B cell (primary cell): ENCODE data around the gene EBF3. TPM values are rescaled to one million over a fixed set of nuclear protein-coding genes. Genes with fewer than 3 reads are reported as not detected.

Source experiments
- ATAC-seq: fragments of 200-7000 bp; cut with Tn5 transposase; one replicate; pipeline ENCODE4 v1.10.0; 2021; ENCODE audit warnings: low read depth, mild to moderate bottlenecking, moderate number of reproducible peaks, moderate library complexity
- CTCF ChIA-PET: fragments of 350-600 bp; sonication (Branson Sonifier 250); formaldehyde crosslinking; loops from one replicate; lab custom pipeline; 2021; ENCODE audit warnings: antibody characterized with exemption, inconsistent platforms; lab: Charles Lee
- POLR2A ChIA-PET: fragments of 350-600 bp; sonication (Branson Sonifier 250); formaldehyde crosslinking; loops from one replicate; lab custom pipeline; 2021; ENCODE audit warnings: antibody characterized with exemption; lab: Charles Lee
- DNase-seq: peaks from one replicate; pipeline ENCODE4 v3.0.0; 2013
- H2AFZ ChIP-seq: 2 replicates; pipeline ENCODE4 v1.6.1; 2012; ENCODE audit warnings: mild to moderate bottlenecking, low read depth, low read length; ENCODE audit not compliant: insufficient read depth, poor library complexity, severe bottlenecking
- H3K27ac ChIP-seq, 2 donors: 1 replicate in 1 of 2; 2 replicates in 1 of 2; pipeline ENCODE4 v1.5.1; 2012 to 2013; ENCODE audit warnings: low read length in 2 of 2, mild to moderate bottlenecking in 2 of 2, moderate library complexity in 1 of 2
- H3K27me3 ChIP-seq, 4 experiments: fragments of 200-600 bp in 1 of 4; sonication (generic) in 1 of 4; replicated peaks in 1 of 4; 1 replicate in 2 of 4; 2 replicates in 2 of 4; pipeline versions ENCODE4 v1.6.1 to v1.7.0; 2013 to 2016; ENCODE audit warnings: low read length in 3 of 4, mild to moderate bottlenecking in 2 of 4, mixed read lengths in 1 of 4, moderate library complexity in 1 of 4; ENCODE audit not compliant: insufficient read depth in 4 of 4, control insufficient read depth in 3 of 4; ENCODE audit errors: control extremely low read depth in 1 of 4
- H3K36me3 ChIP-seq, 2 experiments: replicated peaks in 1 of 2; 1 replicate in 1 of 2; 2 replicates in 1 of 2; pipeline versions ENCODE4 v1.6.1 to v1.7.1; 2013; ENCODE audit warnings: low read length in 1 of 2; ENCODE audit not compliant: insufficient read depth in 2 of 2, control insufficient read depth in 1 of 2; ENCODE audit errors: control extremely low read depth in 1 of 2, extremely low read depth in 1 of 2
- H3K4me1 ChIP-seq, 2 donors: fragments of 200-600 bp in 1 of 2; sonication (generic) in 1 of 2; 1 replicate in 1 of 2; 2 replicates in 1 of 2; pipeline versions ENCODE4 v1.5.1 to v1.6.1; 2013 to 2017; ENCODE audit warnings: low read length in 2 of 2; ENCODE audit not compliant: control insufficient read depth in 2 of 2, insufficient read depth in 2 of 2
- H3K4me2 ChIP-seq: replicated peaks from 2 replicates; pipeline ENCODE3; 2012; ENCODE audit warnings: mild to moderate bottlenecking, low read depth, low read length; ENCODE audit not compliant: poor library complexity, severe bottlenecking
- H3K4me3 ChIP-seq, 5 experiments: fragments of 200-600 bp in 1 of 5; sonication (generic) in 1 of 5; 1 replicate in 3 of 5; 2 replicates in 2 of 5; pipeline versions ENCODE4 v1.5.1 to v1.7.0; 2011 to 2016; ENCODE audit warnings: low read length in 4 of 5, mild to moderate bottlenecking in 4 of 5, low read depth in 2 of 5, control low read depth in 1 of 5, moderate library complexity in 1 of 5; ENCODE audit not compliant: insufficient read depth in 1 of 5; ENCODE audit errors: control extremely low read depth in 1 of 5, extremely low read depth in 1 of 5
- H3K79me2 ChIP-seq: fragments of 200-600 bp; sonication (generic); one replicate; pipeline ENCODE4 v1.6.0; 2016; ENCODE audit warnings: low read length; ENCODE audit not compliant: control insufficient read depth, insufficient read depth
- H3K9ac ChIP-seq: fragments of 200-600 bp; sonication (generic); 2 replicates; pipeline ENCODE4 v1.6.1; 2017; ENCODE audit warnings: mild to moderate bottlenecking, low read length, moderate library complexity
- H3K9me3 ChIP-seq, 3 donors: one replicate each; pipeline versions ENCODE4 v1.6.1 to v1.7.1; 2013; ENCODE audit warnings: low read length in 2 of 3; ENCODE audit not compliant: control insufficient read depth in 2 of 3, insufficient read depth in 1 of 3; ENCODE audit errors: control extremely low read depth in 1 of 3
- H4K20me1 ChIP-seq: 2 replicates; pipeline ENCODE4 v1.6.0; 2012; ENCODE audit warnings: mild to moderate bottlenecking, low read length; ENCODE audit not compliant: insufficient read depth, control insufficient read depth, poor library complexity, severe bottlenecking
- H3K27ac Mint-ChIP-seq: one replicate; pipeline ENCODE4 v1.8.0; 2021; ENCODE audit warnings: mixed read lengths
- H3K27me3 Mint-ChIP-seq: one replicate; pipeline ENCODE4 v1.8.0; 2021; ENCODE audit warnings: mixed read lengths
- H3K4me1 Mint-ChIP-seq: one replicate; pipeline ENCODE4 v1.8.0; 2021; ENCODE audit warnings: mixed read lengths
- H3K4me3 Mint-ChIP-seq: one replicate; pipeline ENCODE4 v1.8.0; 2021; ENCODE audit warnings: mixed read lengths
- H3K9me3 Mint-ChIP-seq: one replicate; pipeline ENCODE4 v1.8.0; 2022; ENCODE audit warnings: mixed read lengths; ENCODE audit not compliant: insufficient read depth
- CTCF ChIP-seq: fragments of 200-600 bp; IDR thresholded peaks from one replicate; pipeline ENCODE4 v1.8.0; 2022; ENCODE audit warnings: antibody characterized with exemption, mild to moderate bottlenecking
- EZH2 ChIP-seq: IDR thresholded peaks from 2 replicates; pipeline ENCODE4 v1.6.1; 2012; ENCODE audit warnings: borderline replicate concordance, low read depth, mild to moderate bottlenecking, moderate library complexity, low read length; ENCODE audit not compliant: insufficient read depth, poor library complexity, severe bottlenecking
- WGBS: methylation state at CpG from one replicate; pipeline ENCODE4 v1.1.5; 2013; ENCODE audit warnings: missing lambda C conversion rate; ENCODE audit not compliant: insufficient coverage; 5-methylcytosine and 5-hydroxymethylcytosine counted together
- intact Hi-C: fragments of 100-400 bp; cut with micrococcal nuclease; formaldehyde crosslinking; loops from one replicate; pipeline ENCODE4 v1.10.0; 2022
- polyA plus RNA-seq: library from polyadenylated mRNA; depleted of rRNA; stranded (reverse); fragments of >200 nt; gene quantifications from 2 replicates; pipeline ENCODE4 v1.2.3, GENCODE V29; 2012
- total RNA-seq, 2 donors: library from RNA; stranded (reverse); fragments of 120-200 nt in 1 of 2; gene quantifications; 1 replicate in 1 of 2; 2 replicates in 1 of 2; pipeline versions ENCODE4 v1.2.3 to v1.2.4, GENCODE V29; 2013 to 2022

EBF3 gene
- total and polyA plus RNA-seq, 2 donors (not counting 1 experiment from before 2014, with no cell fraction given), result not detected

- H3K79me2 ChIP-seq, result no peaks in the 10 kb centered on the region
- no peak overlapping the region for H3K4me3 ChIP-seq
- H3K4me2 ChIP-seq, result no peak overlapping the region
- H3K27ac ChIP-seq, result no peak overlapping the region
- no peak for TF ChIP-seq EZH2
- Mint-ChIP-seq H3K9me3 (peaks cover 7% of the 10 kb centered on the region), H3K27ac (no peak overlapping the region), H3K4me3 (no peak overlapping the region), H3K4me1 (no peaks in the 10 kb centered on the region), H3K27me3 (peaks cover 6% of the 10 kb centered on the region)
- ChIA-PET POLR2A (no interaction called here), CTCF (no interaction called here)
- WGBS, result 100% methylated on average over 1 of the region's 4 CpGs
- ATAC-seq, result no peak
- no peaks in the 10 kb centered on the region for H3K36me3 ChIP-seq
- H3K9ac ChIP-seq, result no peak overlapping the region
- H3K9me3 ChIP-seq, result peaks cover 0 to 26% (median 0%) of the 10 kb centered on the region in 3 donors
- no peak overlapping the region for H2AFZ ChIP-seq
- peaks cover 0 to 4% (median 0%) of the 10 kb centered on the region in 4 experiments for H3K27me3 ChIP-seq
- H3K4me1 ChIP-seq, result no peaks in the 10 kb centered on the region
- intact Hi-C loops, result no loop called here
- DNase-seq, result no peak
- no peaks in the 10 kb centered on the region for H4K20me1 ChIP-seq
Observed at GRCh38 chr10:129999140-129999539, 35.1 kb upstream of the EBF3 start.

- no peak overlapping the region for H3K9ac ChIP-seq
- no peak overlapping the region for H3K27ac ChIP-seq
- ChIA-PET CTCF (no interaction called here), POLR2A (no interaction called here)
- no peak for DNase-seq
- no peak overlapping the region for H3K4me2 ChIP-seq
- no peak for ATAC-seq
- Mint-ChIP-seq H3K9me3 (peaks cover 7% of the 10 kb centered on the region), H3K4me3 (no peak overlapping the region), H3K27ac (no peak overlapping the region), H3K27me3 (peaks cover 21% of the 10 kb centered on the region), H3K4me1 (no peaks in the 10 kb centered on the region)
- no peak overlapping the region for H3K4me3 ChIP-seq
- peaks cover 1 to 5% (median 2%) of the 10 kb centered on the region in 3 donors for H3K9me3 ChIP-seq
- peaks cover 0 to 7% (median 3%) of the 10 kb centered on the region in 4 experiments for H3K27me3 ChIP-seq
- no peaks in the 10 kb centered on the region for H4K20me1 ChIP-seq
- no peaks in the 10 kb centered on the region for H3K4me1 ChIP-seq
- H3K79me2 ChIP-seq, result no peaks in the 10 kb centered on the region
- TF ChIP-seq CTCF (no peak), EZH2 (no peak)
- WGBS, result 69% methylated on average over 1 of the region's 1 CpG
- intact Hi-C loops, result no loop called here
- no peak overlapping the region for H2AFZ ChIP-seq
- H3K36me3 ChIP-seq, result no peaks in the 10 kb centered on the region
Observed at GRCh38 chr10:129993621-129994020, 29.5 kb upstream of the EBF3 start.
